Ishikawa (cell line): ENCODE results near the gene CARS1.

Experiments used
- CEBPB ChIP-seq: IDR thresholded peaks from 2 replicates; pipeline ENCODE4 v1.6.1; 2012
- CREB1 ChIP-seq: IDR thresholded peaks from 2 replicates; pipeline ENCODE4 v1.6.1; 2012; ENCODE audit warnings: low read depth
- EGR1 ChIP-seq: IDR thresholded peaks from 2 replicates; pipeline ENCODE4 v1.6.1; 2012
- EP300 ChIP-seq: IDR thresholded peaks from 2 replicates; pipeline ENCODE4 v1.6.1; 2012; ENCODE audit warnings: borderline replicate concordance
- FOXM1 ChIP-seq: IDR thresholded peaks from 2 replicates; pipeline ENCODE4 v1.6.1; 2012; ENCODE audit warnings: low read depth, borderline replicate concordance
- MAX ChIP-seq: IDR thresholded peaks from 2 replicates; pipeline ENCODE4 v1.6.1; 2012
- NFIC ChIP-seq: IDR thresholded peaks from 2 replicates; pipeline ENCODE4 v1.6.1; 2012
- RAD21 ChIP-seq: IDR thresholded peaks from 2 replicates; pipeline ENCODE4 v1.6.1; 2012; ENCODE audit warnings: low read depth
- REST ChIP-seq: IDR thresholded peaks from 2 replicates; pipeline ENCODE4 v1.6.1; 2012; ENCODE audit warnings: low read depth, mild to moderate bottlenecking
- TAF1 ChIP-seq: IDR thresholded peaks from 2 replicates; pipeline ENCODE4 v1.6.1; 2012; ENCODE audit warnings: low read depth, mild to moderate bottlenecking
- TCF12 ChIP-seq: IDR thresholded peaks from 2 replicates; pipeline ENCODE4 v1.6.1; 2012; ENCODE audit warnings: low read depth
- TEAD4 ChIP-seq: IDR thresholded peaks from 2 replicates; pipeline ENCODE4 v1.6.1; 2012
- USF1 ChIP-seq: IDR thresholded peaks from 2 replicates; pipeline ENCODE4 v1.6.1; 2012
- YY1 ChIP-seq: IDR thresholded peaks from 2 replicates; pipeline ENCODE4 v1.6.1; 2012; ENCODE audit warnings: low read depth

- TF ChIP-seq TAF1 (no peak), TEAD4 (no peak), RAD21 (no peak), MAX (no peak), USF1 (no peak), EGR1 (no peak), EP300 (no peak), REST (no peak), YY1 (no peak), TCF12 (no peak), CEBPB (no peak), FOXM1 (no peak), CREB1 (no peak), NFIC (no peak)
These were observed 30.9 kb upstream of the CARS1 start for GRCh38 chr11:3087821-3088800.
